GM23248 (cell line): ENCODE data around the gene NOC2L. TPM values are rescaled to one million over a fixed set of nuclear protein-coding genes. Genes with fewer than 3 reads are reported as not detected.
"Not testable (repeated sequence)": the region's sequence is repeated elsewhere in the genome, so short reads cannot be mapped to it uniquely, and the experiment has no call there.

Experiments used
- DNase-seq: peaks from one replicate; pipeline ENCODE4 v3.0.0-alpha.2; 2015
- H2AFZ ChIP-seq: fragments of 200-600 bp; sonication (generic); 2 replicates; pipeline ENCODE4 v1.6.1; 2016; ENCODE audit warnings: antibody characterized with exemption
- H3F3A ChIP-seq: fragments of 200-600 bp; sonication (generic); 2 replicates; pipeline ENCODE4 v1.6.1; 2016; ENCODE audit warnings: mild to moderate bottlenecking, antibody characterized with exemption, mixed run types; ENCODE audit not compliant: insufficient read depth
- H3K27ac ChIP-seq: fragments of 200-600 bp; sonication (generic); 2 replicates; pipeline ENCODE4 v1.5.1; 2016; ENCODE audit warnings: mild to moderate bottlenecking
- H3K27me3 ChIP-seq: fragments of 200-600 bp; sonication (generic); replicated peaks from 2 replicates; pipeline ENCODE4 v1.6.1; 2016; ENCODE audit warnings: mild to moderate bottlenecking; ENCODE audit not compliant: insufficient read depth
- H3K36me3 ChIP-seq: fragments of 200-600 bp; sonication (generic); 2 replicates; pipeline ENCODE4 v1.6.1; 2016; ENCODE audit warnings: low read depth, mild to moderate bottlenecking
- H3K4me1 ChIP-seq: fragments of 200-600 bp; sonication (generic); 2 replicates; pipeline ENCODE4 v1.6.1; 2016; ENCODE audit warnings: mild to moderate bottlenecking; ENCODE audit not compliant: insufficient read depth
- H3K4me2 ChIP-seq: fragments of 200-600 bp; sonication (generic); one replicate; pipeline ENCODE4 v1.6.1; 2016; ENCODE audit warnings: mild to moderate bottlenecking; ENCODE audit not compliant: unreplicated experiment
- H3K4me3 ChIP-seq: fragments of 200-600 bp; sonication (generic); 2 replicates; pipeline ENCODE4 v1.5.1; 2016; ENCODE audit warnings: mild to moderate bottlenecking
- H3K79me2 ChIP-seq: fragments of 200-600 bp; sonication (generic); 2 replicates; pipeline ENCODE4 v1.6.1; 2016; ENCODE audit warnings: mild to moderate bottlenecking; ENCODE audit not compliant: insufficient read depth
- H3K9ac ChIP-seq: fragments of 200-600 bp; sonication (generic); 2 replicates; pipeline ENCODE4 v1.6.1; 2016; ENCODE audit warnings: mild to moderate bottlenecking
- H3K9me2 ChIP-seq: fragments of 200-600 bp; sonication (generic); 2 replicates; pipeline ENCODE4 v1.6.1; 2016; ENCODE audit warnings: mixed run types, mild to moderate bottlenecking, moderate library complexity; ENCODE audit not compliant: insufficient read depth
- H3K9me3 ChIP-seq: fragments of 200-600 bp; sonication (generic); one replicate; pipeline ENCODE4 v1.6.1; 2017; ENCODE audit warnings: low read depth
- H4K20me1 ChIP-seq: fragments of 200-600 bp; sonication (generic); 2 replicates; pipeline ENCODE4 v1.6.0; 2016; ENCODE audit not compliant: insufficient read depth
- EZH2 ChIP-seq: fragments of 200-600 bp; sonication (generic); IDR thresholded peaks from 2 replicates; pipeline ENCODE4 v1.6.1; 2018; ENCODE audit warnings: antibody characterized with exemption, mild to moderate bottlenecking; ENCODE audit not compliant: insufficient read depth, poor library complexity, severe bottlenecking
- EZH2phosphoT487 ChIP-seq: fragments of 200-600 bp; sonication (generic); IDR thresholded peaks from 2 replicates; pipeline ENCODE4 v1.6.1; 2018; ENCODE audit warnings: antibody characterized with exemption, moderate library complexity, mild to moderate bottlenecking, low read depth; ENCODE audit not compliant: insufficient read depth
- WGBS, 2 experiments: methylation state at CpG; one replicate each; pipeline ENCODE4 v1.1.6; 2015 to 2017; ENCODE audit warnings: low lambda C conversion rate in 2 of 2, low coverage in 1 of 2; ENCODE audit errors: missing lambda C conversion rate in 2 of 2; 5-methylcytosine and 5-hydroxymethylcytosine counted together
- in situ Hi-C: fragments of 300-500 bp; cut with MboI; formaldehyde crosslinking; loops from 2 replicates; pipeline ENCODE4 v1.15.0; 2020
- polyA plus RNA-seq: library from polyadenylated mRNA; unstranded; fragments of >200 nt; fragmentation: Nextera tagmentation; extraction: Ambion mirVana; gene quantifications from 2 replicates; pipeline ENCODE4 v1.2.1, GENCODE V29; 2016
- total RNA-seq: library from RNA; depleted of rRNA; stranded (reverse); fragments of >200 nt; shearing (Covaris generic); gene quantifications from 2 replicates; pipeline ENCODE4 v1.2.3, GENCODE V29; 2014

NOC2L gene
- total and polyA plus RNA-seq, 2 experiments from 2014 or later, result 64.0 to 67.3 TPM

DNA sequence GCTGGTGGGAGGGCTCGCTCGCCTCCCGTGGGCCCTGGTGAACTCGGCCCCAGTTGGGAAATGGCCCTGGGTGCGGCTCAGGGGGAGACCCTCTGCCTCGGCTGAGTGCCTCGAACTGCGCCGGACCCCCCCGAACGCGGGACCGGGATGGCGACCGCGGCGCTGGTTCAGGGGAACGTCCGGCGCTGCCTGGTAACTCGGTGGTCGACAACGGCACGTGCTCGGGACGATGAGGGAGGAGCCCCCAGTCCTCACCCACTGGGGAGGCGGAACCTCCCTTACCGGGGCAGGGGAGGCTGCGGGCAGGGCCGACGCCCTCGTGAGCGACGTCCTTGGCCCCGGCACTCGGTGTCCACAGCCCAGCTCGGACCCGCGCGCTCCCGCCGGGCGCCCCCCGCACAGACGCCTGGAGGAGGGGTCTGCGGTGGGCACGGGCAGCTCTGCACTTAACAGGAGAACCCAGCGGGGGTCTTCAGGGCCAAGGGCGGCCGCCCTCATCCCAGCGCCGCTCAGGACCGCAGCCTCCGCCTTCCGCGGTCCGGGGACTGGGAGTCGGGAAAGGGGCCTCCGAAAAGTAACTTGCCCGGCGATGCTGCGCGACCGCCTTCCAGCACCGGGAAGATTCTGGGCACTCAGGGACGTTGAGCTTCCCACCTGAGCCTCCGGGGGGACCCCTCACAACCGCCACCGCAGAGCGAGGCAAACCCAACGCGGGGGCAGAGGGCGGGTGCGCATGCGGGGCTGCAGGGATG is 39.1 kb upstream of the NOC2L start:
- no peaks in the 10 kb centered on the region for H3K9me2 ChIP-seq
- WGBS, 2 experiments, result 31 to 33% methylated on average over 21 to 58 of the region's 75 CpGs
- no peak overlapping the region for H2AFZ ChIP-seq
- no peaks in the 10 kb centered on the region for H3K4me1 ChIP-seq
- TF ChIP-seq EZH2phosphoT487, result no peak
- TF ChIP-seq EZH2, result peak; percentile 64
- no peaks in the 10 kb centered on the region for H3F3A ChIP-seq
- DNase-seq, result no peak
- no peaks in the 10 kb centered on the region for H3K79me2 ChIP-seq
- no peaks in the 10 kb centered on the region for H3K9me3 ChIP-seq
- H4K20me1 ChIP-seq, result no peaks in the 10 kb centered on the region
- no peak overlapping the region for H3K27ac ChIP-seq
- no peak overlapping the region for H3K4me3 ChIP-seq
- H3K27me3 ChIP-seq, result peaks cover 6% of the 10 kb centered on the region; the same call in 1 of the 2 replicates
- in situ Hi-C loops, result no loop called here
- no peak overlapping the region for H3K9ac ChIP-seq
- no peak overlapping the region for H3K4me2 ChIP-seq
- H3K36me3 ChIP-seq, result no peaks in the 10 kb centered on the region

DNA sequence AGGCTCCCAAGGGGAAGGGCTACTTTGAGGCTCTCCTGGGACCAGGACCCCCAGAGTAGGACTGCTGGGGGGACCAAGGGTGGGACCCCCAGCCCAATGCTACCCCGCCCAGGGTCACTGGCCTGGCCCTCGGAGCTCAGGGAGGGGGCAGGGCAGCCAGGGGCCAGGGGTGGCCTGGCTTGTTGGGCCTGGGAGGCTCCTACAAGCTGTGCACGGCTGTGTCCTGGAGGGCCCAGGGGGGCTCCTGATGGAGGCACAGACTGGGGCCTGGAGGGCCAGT is 38.6 kb upstream of the NOC2L start:
- Histone ChIP-seq H3K4me2 (no peak overlapping the region), H3K36me3 (no peaks in the 10 kb centered on the region), H3F3A (no peaks in the 10 kb centered on the region), H4K20me1 (no peaks in the 10 kb centered on the region), H3K9ac (no peak overlapping the region), H3K4me1 (no peaks in the 10 kb centered on the region), H3K9me3 (no peaks in the 10 kb centered on the region), H3K27ac (no peak overlapping the region), H2AFZ (no peak overlapping the region), H3K79me2 (no peaks in the 10 kb centered on the region), H3K9me2 (no peaks in the 10 kb centered on the region), H3K4me3 (no peak overlapping the region), H3K27me3 (peaks cover 6% of the 10 kb centered on the region; the same call in 1 of the 2 replicates)
- TF ChIP-seq EZH2 (no peak), EZH2phosphoT487 (no peak)
- 42 to 53% methylated on average over 2 to 3 of the region's 3 CpGs for WGBS, 2 experiments
- in situ Hi-C loops, result no loop called here
- no peak for DNase-seq

DNA sequence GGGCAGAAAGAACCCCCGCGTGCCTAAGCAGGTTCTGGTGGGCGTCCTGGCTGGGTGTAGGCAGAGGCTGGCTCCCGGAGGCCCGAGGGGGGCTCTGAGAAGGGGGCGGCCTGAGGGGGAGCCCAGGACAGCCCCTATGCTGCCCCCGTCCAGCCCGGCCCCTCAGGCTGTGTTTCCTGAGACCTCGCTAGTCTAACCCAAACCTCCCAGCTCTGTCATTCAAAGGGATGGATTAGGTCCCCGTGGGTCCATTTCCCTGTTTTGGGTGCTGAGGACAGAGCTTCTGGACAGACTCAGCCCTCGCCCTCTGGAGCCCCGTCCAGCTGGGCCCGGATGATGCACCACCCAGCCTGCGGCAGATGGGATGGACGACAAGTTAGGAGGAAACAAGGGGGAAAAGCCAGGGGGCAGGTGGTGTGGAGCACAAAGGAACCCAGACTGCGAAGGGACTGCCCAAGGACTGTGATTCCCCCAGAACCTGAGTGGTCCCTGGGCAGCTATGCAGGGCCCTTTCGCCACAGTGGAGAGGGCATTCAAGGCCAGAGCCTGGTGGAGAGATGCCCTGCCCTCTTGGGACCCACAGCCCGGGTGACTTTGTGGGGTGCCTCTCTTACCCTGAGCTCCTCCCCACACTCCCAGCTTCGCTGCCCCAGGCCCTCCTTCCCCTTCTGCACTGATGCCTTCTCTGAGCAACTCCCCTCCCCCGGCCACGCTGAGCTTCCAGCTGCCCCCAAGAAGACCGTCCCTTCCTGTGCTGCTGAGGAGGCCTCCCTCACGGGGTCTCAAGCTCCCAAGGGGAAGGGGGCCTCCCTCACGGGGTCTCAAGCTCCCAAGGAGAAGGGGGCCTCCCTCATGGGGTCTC is 38.0 kb upstream of the NOC2L start:
- DNase-seq, result no peak
- no peak overlapping the region for H3K27ac ChIP-seq
- in situ Hi-C loops, result no loop called here
- no peaks in the 10 kb centered on the region for H3K36me3 ChIP-seq
- no peaks in the 10 kb centered on the region for H3K79me2 ChIP-seq
- H3K4me1 ChIP-seq, result no peaks in the 10 kb centered on the region
- H3K9ac ChIP-seq, result no peak overlapping the region
- H3K4me3 ChIP-seq, result no peak overlapping the region
- no peaks in the 10 kb centered on the region for H3F3A ChIP-seq
- H3K27me3 ChIP-seq, result peaks cover 6% of the 10 kb centered on the region; the same call in 1 of the 2 replicates
- TF ChIP-seq EZH2, result no peak
- no peak for TF ChIP-seq EZH2phosphoT487
- H2AFZ ChIP-seq, result no peak overlapping the region
- no peaks in the 10 kb centered on the region for H4K20me1 ChIP-seq
- no peak overlapping the region for H3K4me2 ChIP-seq
- H3K9me2 ChIP-seq, result no peaks in the 10 kb centered on the region
- 50 to 54% methylated on average over 14 to 23 of the region's 24 CpGs for WGBS, 2 experiments
- H3K9me3 ChIP-seq, result no peaks in the 10 kb centered on the region

DNA sequence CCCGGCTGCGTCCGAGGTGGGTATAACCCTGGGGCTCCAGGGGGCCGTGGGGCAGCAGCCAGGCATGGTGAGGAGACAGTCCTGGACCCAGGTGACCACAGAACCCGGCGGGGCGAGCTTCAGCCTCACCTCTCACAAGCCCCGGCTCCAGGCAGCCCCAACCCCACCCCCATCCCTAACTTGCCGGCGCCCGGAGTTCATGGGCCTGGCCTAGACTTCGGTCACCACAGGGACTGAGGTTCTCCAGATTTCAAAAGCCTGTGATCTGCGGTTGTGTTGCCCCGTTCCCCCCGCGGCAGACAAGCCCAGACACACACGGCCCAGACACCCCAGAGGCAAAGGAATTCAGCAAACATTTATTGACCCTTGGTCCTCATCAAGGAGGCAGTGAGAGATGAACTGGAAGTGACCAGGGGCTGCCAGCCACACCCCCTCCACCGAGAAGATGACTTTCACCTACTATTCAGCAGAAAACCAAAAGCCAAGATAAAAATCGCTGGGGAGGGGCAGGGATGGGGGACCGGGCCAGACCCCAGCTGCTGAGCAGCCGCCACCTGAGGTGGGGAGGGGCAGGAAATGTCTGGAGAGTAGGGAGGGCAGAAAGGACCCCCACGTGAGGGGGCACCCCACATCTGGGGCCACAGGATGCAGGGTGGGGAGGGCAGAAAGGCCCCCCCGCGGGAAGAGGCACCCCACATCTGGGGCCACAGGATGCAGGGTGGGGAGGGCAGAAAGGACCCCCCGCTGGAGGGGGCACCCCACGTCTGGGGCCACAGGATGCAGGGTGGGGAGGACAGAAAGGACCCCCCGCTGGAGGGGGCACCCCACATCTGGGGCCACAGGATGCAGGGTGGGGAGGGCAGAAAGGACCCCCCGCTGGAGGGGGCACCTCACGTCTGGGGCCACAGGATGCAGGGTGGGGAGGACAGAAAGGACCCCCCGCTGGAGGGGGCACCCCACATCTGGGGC is 36.9 kb upstream of the NOC2L start:
- peaks cover 6% of the 10 kb centered on the region; the same call in 1 of the 2 replicates for H3K27me3 ChIP-seq
- H3K9ac ChIP-seq, result no peak overlapping the region
- no peak for DNase-seq
- H2AFZ ChIP-seq, result no peak overlapping the region
- no peak for TF ChIP-seq EZH2
- no peak for TF ChIP-seq EZH2phosphoT487
- in situ Hi-C loops, result no loop called here
- WGBS, 2 experiments, result 36 to 39% methylated on average over 21 to 30 of the region's 30 CpGs
- no peak overlapping the region for H3K27ac ChIP-seq
- H3K9me2 ChIP-seq, result no peaks in the 10 kb centered on the region
- H3K9me3 ChIP-seq, result no peaks in the 10 kb centered on the region
- no peaks in the 10 kb centered on the region for H3K4me1 ChIP-seq
- H4K20me1 ChIP-seq, result no peaks in the 10 kb centered on the region
- H3K36me3 ChIP-seq, result no peaks in the 10 kb centered on the region
- H3K4me2 ChIP-seq, result no peak overlapping the region
- no peaks in the 10 kb centered on the region for H3K79me2 ChIP-seq
- H3F3A ChIP-seq, result no peaks in the 10 kb centered on the region
- no peak overlapping the region for H3K4me3 ChIP-seq

DNA sequence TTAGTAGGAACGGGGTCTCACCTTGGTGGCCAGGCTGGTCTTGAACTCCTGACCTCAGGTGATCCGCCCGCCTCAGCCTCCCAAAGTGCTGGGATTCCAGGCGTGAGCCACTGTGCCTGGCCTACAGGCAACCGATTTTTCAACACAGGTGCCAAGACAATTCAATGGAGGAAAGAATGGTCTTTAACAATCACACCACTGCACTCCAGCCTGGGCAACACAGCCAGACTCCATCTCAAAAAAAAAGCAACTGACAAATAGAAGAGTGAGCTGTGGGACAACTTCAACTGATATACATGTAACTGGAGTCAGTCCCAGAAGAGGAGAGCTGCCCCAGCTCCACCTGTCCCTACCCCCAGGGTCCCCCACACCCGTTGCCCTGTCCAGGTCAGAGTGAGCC is 35.5 kb upstream of the NOC2L start:
- DNase-seq, H3K27ac ChIP-seq, H3K9me3 ChIP-seq, H3K9me2 ChIP-seq, H3F3A ChIP-seq, H3K4me2 ChIP-seq, H3K4me3 ChIP-seq, in situ Hi-C loops, H3K36me3 ChIP-seq, H3K4me1 ChIP-seq, H3K27me3 ChIP-seq, H2AFZ ChIP-seq, H3K79me2 ChIP-seq, H3K9ac ChIP-seq, H4K20me1 ChIP-seq: not testable (repeated sequence)
- WGBS, 2 experiments, result 70 to 71% methylated on average over 6 of the region's 6 CpGs
